GM12878 (cell line): ENCODE results near the gene SCNN1A.

ENCODE experiments used
- ATF3 ChIP-seq: IDR thresholded peaks from 2 replicates; pipeline ENCODE4 v1.6.1; 2011; ENCODE audit warnings: low read depth, mild to moderate bottlenecking, low read length, moderate library complexity, borderline replicate concordance; ENCODE audit errors: extremely low read depth
- CTCF ChIP-seq, 3 experiments: IDR thresholded peaks in 2 of 3; conservative IDR thresholded peaks in 1 of 3; 2 replicates each; pipeline ENCODE4 v1.5.1; 2011; ENCODE audit warnings: low read depth in 3 of 3, low read length in 3 of 3, mild to moderate bottlenecking in 3 of 3, control low read depth in 2 of 3, moderate library complexity in 2 of 3, inconsistent platforms in 1 of 3, mixed read lengths in 1 of 3; ENCODE audit not compliant: control insufficient read depth in 2 of 3, insufficient read depth in 1 of 3; ENCODE audit errors: extremely low read depth in 1 of 3
- EP300 ChIP-seq, 2 experiments: fragments of 150-350 bp in 1 of 2; IDR thresholded peaks; 2 replicates each; pipeline ENCODE4 v1.6.1; 2011 to 2012; ENCODE audit warnings: low read depth in 2 of 2, low read length in 2 of 2, borderline replicate concordance in 1 of 2, improper control_type of control experiment in 1 of 2, inconsistent platforms in 1 of 2; ENCODE audit not compliant: control insufficient read depth in 1 of 2
- EZH2 ChIP-seq: IDR thresholded peaks from 2 replicates; pipeline ENCODE4 v1.6.1; 2012; ENCODE audit warnings: low read depth, mild to moderate bottlenecking, control low read depth, inconsistent platforms, low read length, borderline replicate concordance; ENCODE audit not compliant: control insufficient read depth
- HCFC1 ChIP-seq: fragments of 150-350 bp; IDR thresholded peaks from 2 replicates; pipeline ENCODE4 v1.6.1; 2014; ENCODE audit warnings: low read length
- JUND ChIP-seq: IDR thresholded peaks from 2 replicates; pipeline ENCODE4 v1.6.1; 2012; ENCODE audit warnings: low read depth, mild to moderate bottlenecking, low read length, improper control_type of control experiment, moderate library complexity
- NR2C1 ChIP-seq: fragments of 450-650 bp; IDR thresholded peaks from 2 replicates; pipeline ENCODE4 v1.6.1; 2017; ENCODE audit warnings: antibody characterized with exemption, mild to moderate bottlenecking, moderate library complexity
- NR2C2 ChIP-seq: IDR thresholded peaks from 2 replicates; pipeline ENCODE4 v1.6.1; 2011; ENCODE audit warnings: borderline replicate concordance, low read depth; ENCODE audit not compliant: control insufficient read depth, insufficient read length
- POLR2AphosphoS5 ChIP-seq: IDR thresholded peaks from 2 replicates; pipeline ENCODE4 v1.6.1; 2011; ENCODE audit warnings: mild to moderate bottlenecking, low read length, inconsistent platforms
- RAD21 ChIP-seq: IDR thresholded peaks from 2 replicates; pipeline ENCODE4 v1.6.1; 2011; ENCODE audit warnings: mild to moderate bottlenecking, low read depth, low read length, moderate library complexity; ENCODE audit not compliant: insufficient read depth
- RCOR1 ChIP-seq: conservative IDR thresholded peaks from 2 replicates; pipeline ENCODE4 v1.6.1; 2012; ENCODE audit warnings: low read depth, low read length, improper control_type of control experiment
- USF2 ChIP-seq: IDR thresholded peaks from 2 replicates; pipeline ENCODE4 v1.6.1; 2011; ENCODE audit warnings: low read depth, low read length, improper control_type of control experiment, borderline replicate concordance

- TF ChIP-seq NR2C2 (no peak), RCOR1 (no peak), JUND (no peak), NR2C1 (no peak), CTCF (IDR thresholded peaks at IDR 0.05 in 2 of 3, conservative IDR thresholded peaks at IDR 0.05 in 1 of 3; ENCODE audit: control insufficient read depth in 2 of 3, extremely low read depth in 1 of 3, insufficient read depth in 1 of 3, low read depth in 3 of 3, low read length in 3 of 3) (no peak), EZH2 (no peak), POLR2AphosphoS5 (no peak), HCFC1 (no peak), EP300 (IDR thresholded peaks at IDR 0.05; ENCODE audit: borderline replicate concordance in 1 of 2, control insufficient read depth in 1 of 2, low read depth in 2 of 2, low read length in 2 of 2) (no peak), RAD21 (no peak), USF2 (no peak), ATF3 (no peak)
These were observed 13.5 kb downstream of the SCNN1A start for GRCh38 chr12:6361834-6362233.
